Endothelial cell of umbilical vein (primary cell): ENCODE results near the gene RBMS1.

Experiments used
- CTCF ChIP-seq, 2 donors: IDR thresholded peaks; 1 replicate in 1 of 2; 2 replicates in 1 of 2; pipeline ENCODE4 v1.5.1; 2011; ENCODE audit warnings: low read length in 2 of 2, mild to moderate bottlenecking in 2 of 2, moderate library complexity in 2 of 2, control low read depth in 1 of 2, inconsistent platforms in 1 of 2, low read depth in 1 of 2; ENCODE audit not compliant: insufficient read depth in 1 of 2; ENCODE audit errors: extremely low read depth in 1 of 2
- EZH2 ChIP-seq: IDR thresholded peaks from 2 replicates; pipeline ENCODE4 v1.6.1; 2012; ENCODE audit warnings: borderline replicate concordance, low read depth, mild to moderate bottlenecking, moderate library complexity, low read length, inconsistent platforms; ENCODE audit not compliant: severe bottlenecking
- MYC ChIP-seq: IDR thresholded peaks from one replicate; pipeline ENCODE4 v1.6.1; 2011; ENCODE audit warnings: mild to moderate bottlenecking, low read depth, low read length
- POLR2AphosphoS5 ChIP-seq: IDR thresholded peaks from 2 replicates; pipeline ENCODE4 v1.6.1; 2012; ENCODE audit warnings: low read depth, mild to moderate bottlenecking, control low read depth, low read length, moderate library complexity; ENCODE audit not compliant: insufficient read depth

GRCh38 chr2:160474891-160475787 lies 18.5 kb downstream of the RBMS1 start:
- TF ChIP-seq CTCF (IDR thresholded peaks at IDR 0.05; ENCODE audit: extremely low read depth in 1 of 2, insufficient read depth in 1 of 2, low read depth in 1 of 2, low read length in 2 of 2) (no peak), POLR2AphosphoS5 (no peak), MYC (no peak), EZH2 (no peak)
